ENCODE data around the gene PPP1R1B. TPM values are rescaled to one million over a fixed set of nuclear protein-coding genes. Genes with fewer than 3 reads are reported as not detected.

Gene PPP1R1B
- total and polyA plus RNA-seq, 9 of the 15 experiments (the other 6 are each of a cell fraction or from before 2014, with no cell fraction given) = 0.07 to 0.18 (median 0.10) TPM; not detected in 4

DNA sequence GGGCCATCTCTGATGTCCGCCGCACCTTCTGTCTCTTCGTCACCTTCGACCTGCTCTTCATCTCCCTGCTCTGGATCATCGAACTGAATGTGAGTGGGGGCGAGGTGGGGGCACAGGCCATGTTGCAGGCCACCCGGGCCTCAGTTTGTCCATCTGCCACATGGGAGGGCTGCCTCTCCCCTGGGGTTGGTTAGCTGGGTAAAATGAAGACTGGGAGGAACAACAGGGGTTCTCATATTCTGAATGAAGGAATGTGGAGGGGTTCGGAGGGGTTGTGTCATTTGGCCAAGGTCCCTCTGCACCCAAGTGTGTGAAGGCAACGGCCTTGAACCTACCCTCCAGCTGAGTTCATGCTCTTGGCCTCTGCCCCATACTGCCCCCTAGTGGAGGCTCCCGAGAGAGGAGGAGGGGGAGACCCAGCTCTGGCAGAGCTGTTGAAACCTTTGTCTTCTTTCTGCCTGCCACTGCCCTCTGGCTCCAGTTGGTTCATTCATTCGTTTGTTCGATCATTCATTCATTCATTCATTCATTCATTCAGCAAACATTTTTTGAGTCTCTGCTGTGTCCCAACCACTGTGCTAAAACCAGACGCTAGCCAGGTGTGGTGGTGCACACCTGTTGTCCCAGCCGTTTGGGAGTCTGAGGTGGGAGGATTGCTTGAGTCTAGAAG lies 27.0 kb downstream of the PPP1R1B start (continued):
- TF ChIP-seq TRIM25 (IDR thresholded peaks at IDR 0.05; ENCODE audit: borderline replicate concordance) (no peak), NELFE (IDR thresholded peaks at IDR 0.05; ENCODE audit: insufficient read depth, insufficient read length) (no peak), SMARCC2 (IDR thresholded peaks at IDR 0.05; ENCODE audit: low read depth) (peak; percentile 46; the same call in 1 of the 2 replicates), NUFIP1 (IDR thresholded peaks at IDR 0.05; ENCODE audit: partially characterized antibody) (no peak), KLF1 (tag; IDR thresholded peaks at IDR 0.05) (no peak), SLC30A9 (CRISPR knock-in tag; IDR thresholded peaks at IDR 0.05) (no peak), ETS2 (tag; IDR thresholded peaks at IDR 0.05; ENCODE audit: borderline replicate concordance, poor library complexity, severe bottlenecking) (no peak), NR2C1 (IDR thresholded peaks at IDR 0.05) (no peak), NR2C1 (tag; IDR thresholded peaks at IDR 0.05) (peak; percentile 49; the same call in 1 of the 2 replicates), NR2C2 (CRISPR knock-in tag; IDR thresholded peaks at IDR 0.05) (no peak), NR2C2 (tag; IDR thresholded peaks at IDR 0.05) (0 out of 2 replicates have a peak, but pooled peaks have one; percentile 44)
- TF ChIP-seq, protein P1, sequence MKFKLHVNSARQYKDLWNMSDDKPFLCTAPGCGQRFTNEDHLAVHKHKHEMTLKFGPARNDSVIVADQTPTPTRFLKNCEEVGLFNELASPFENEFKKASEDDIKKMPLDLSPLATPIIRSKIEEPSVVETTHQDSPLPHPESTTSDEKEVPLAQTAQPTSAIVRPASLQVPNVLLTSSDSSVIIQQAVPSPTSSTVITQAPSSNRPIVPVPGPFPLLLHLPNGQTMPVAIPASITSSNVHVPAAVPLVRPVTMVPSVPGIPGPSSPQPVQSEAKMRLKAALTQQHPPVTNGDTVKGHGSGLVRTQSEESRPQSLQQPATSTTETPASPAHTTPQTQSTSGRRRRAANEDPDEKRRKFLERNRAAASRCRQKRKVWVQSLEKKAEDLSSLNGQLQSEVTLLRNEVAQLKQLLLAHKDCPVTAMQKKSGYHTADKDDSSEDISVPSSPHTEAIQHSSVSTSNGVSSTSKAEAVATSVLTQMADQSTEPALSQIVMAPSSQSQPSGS (CRISPR knock-in tag; IDR thresholded peaks at IDR 0.05) = no peak
- TF ChIP-seq, protein P2, sequence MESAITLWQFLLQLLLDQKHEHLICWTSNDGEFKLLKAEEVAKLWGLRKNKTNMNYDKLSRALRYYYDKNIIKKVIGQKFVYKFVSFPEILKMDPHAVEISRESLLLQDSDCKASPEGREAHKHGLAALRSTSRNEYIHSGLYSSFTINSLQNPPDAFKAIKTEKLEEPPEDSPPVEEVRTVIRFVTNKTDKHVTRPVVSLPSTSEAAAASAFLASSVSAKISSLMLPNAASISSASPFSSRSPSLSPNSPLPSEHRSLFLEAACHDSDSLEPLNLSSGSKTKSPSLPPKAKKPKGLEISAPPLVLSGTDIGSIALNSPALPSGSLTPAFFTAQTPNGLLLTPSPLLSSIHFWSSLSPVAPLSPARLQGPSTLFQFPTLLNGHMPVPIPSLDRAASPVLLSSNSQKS (CRISPR knock-in tag; IDR thresholded peaks at IDR 0.05) = no peak
- TF ChIP-seq, protein P3, sequence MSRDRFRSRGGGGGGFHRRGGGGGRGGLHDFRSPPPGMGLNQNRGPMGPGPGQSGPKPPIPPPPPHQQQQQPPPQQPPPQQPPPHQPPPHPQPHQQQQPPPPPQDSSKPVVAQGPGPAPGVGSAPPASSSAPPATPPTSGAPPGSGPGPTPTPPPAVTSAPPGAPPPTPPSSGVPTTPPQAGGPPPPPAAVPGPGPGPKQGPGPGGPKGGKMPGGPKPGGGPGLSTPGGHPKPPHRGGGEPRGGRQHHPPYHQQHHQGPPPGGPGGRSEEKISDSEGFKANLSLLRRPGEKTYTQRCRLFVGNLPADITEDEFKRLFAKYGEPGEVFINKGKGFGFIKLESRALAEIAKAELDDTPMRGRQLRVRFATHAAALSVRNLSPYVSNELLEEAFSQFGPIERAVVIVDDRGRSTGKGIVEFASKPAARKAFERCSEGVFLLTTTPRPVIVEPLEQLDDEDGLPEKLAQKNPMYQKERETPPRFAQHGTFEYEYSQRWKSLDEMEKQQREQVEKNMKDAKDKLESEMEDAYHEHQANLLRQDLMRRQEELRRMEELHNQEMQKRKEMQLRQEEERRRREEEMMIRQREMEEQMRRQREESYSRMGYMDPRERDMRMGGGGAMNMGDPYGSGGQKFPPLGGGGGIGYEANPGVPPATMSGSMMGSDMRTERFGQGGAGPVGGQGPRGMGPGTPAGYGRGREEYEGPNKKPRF (IDR thresholded peaks at IDR 0.05; ENCODE audit: low read depth, low read length) = no peak
- TF ChIP-seq, protein P4, sequence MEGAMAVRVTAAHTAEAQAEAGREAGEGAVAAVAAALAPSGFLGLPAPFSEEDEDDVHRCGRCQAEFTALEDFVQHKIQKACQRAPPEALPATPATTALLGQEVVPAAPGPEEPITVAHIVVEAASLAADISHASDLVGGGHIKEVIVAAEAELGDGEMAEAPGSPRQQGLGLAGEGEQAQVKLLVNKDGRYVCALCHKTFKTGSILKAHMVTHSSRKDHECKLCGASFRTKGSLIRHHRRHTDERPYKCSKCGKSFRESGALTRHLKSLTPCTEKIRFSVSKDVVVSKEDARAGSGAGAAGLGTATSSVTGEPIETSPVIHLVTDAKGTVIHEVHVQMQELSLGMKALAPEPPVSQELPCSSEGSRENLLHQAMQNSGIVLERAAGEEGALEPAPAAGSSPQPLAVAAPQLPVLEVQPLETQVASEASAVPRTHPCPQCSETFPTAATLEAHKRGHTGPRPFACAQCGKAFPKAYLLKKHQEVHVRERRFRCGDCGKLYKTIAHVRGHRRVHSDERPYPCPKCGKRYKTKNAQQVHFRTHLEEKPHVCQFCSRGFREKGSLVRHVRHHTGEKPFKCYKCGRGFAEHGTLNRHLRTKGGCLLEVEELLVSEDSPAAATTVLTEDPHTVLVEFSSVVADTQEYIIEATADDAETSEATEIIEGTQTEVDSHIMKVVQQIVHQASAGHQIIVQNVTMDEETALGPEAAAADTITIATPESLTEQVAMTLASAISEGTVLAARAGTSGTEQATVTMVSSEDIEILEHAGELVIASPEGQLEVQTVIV (CRISPR knock-in tag; IDR thresholded peaks at IDR 0.05; ENCODE audit: borderline replicate concordance) = no peak
